ENCODE data around the gene COL9A3.

Gene COL9A3

GRCh38 chr20:62775206-62775605 is 41.6 kb upstream of the COL9A3 start:
- DNase-seq (ENCODE audit: extremely low read depth, low read depth): no peak
- H3K4me3 ChIP-seq (replicated peaks; ENCODE audit: low read depth, low read length): no peak overlapping the region
- TF ChIP-seq CTCF (IDR thresholded peaks at IDR 0.05; ENCODE audit: low read depth, low read length, missing control alignments): no peak

GRCh38 chr20:62776035-62776691 is 40.7 kb upstream of the COL9A3 start:
- DNase-seq (ENCODE audit: extremely low read depth, low read depth): no peak
- H3K4me3 ChIP-seq (replicated peaks; ENCODE audit: low read depth, low read length): no peak overlapping the region
- TF ChIP-seq CTCF (IDR thresholded peaks at IDR 0.05; ENCODE audit: low read depth, low read length, missing control alignments): no peak

- DNase-seq (ENCODE audit: extremely low read depth, low read depth): peak; percentile 36
- TF ChIP-seq CTCF (IDR thresholded peaks at IDR 0.05; ENCODE audit: low read depth, low read length, missing control alignments): no peak
- H3K4me3 ChIP-seq (replicated peaks; ENCODE audit: low read depth, low read length): no peak overlapping the region
These were observed 39.9 kb upstream of the COL9A3 start for GRCh38 chr20:62776692-62777527.

- no peak for TF ChIP-seq CTCF (IDR thresholded peaks at IDR 0.05; ENCODE audit: low read depth, low read length, missing control alignments)
- H3K4me3 ChIP-seq (replicated peaks; ENCODE audit: low read depth, low read length): no peak overlapping the region
- DNase-seq (ENCODE audit: extremely low read depth, low read depth): no peak
These were observed 39.4 kb upstream of the COL9A3 start for GRCh38 chr20:62777528-62777830.

GRCh38 chr20:62778058-62778457 is 38.8 kb upstream of the COL9A3 start:
- no peak overlapping the region for H3K4me3 ChIP-seq (replicated peaks; ENCODE audit: low read depth, low read length)
- TF ChIP-seq CTCF (IDR thresholded peaks at IDR 0.05; ENCODE audit: low read depth, low read length, missing control alignments): no peak
- no peak for DNase-seq (ENCODE audit: extremely low read depth, low read depth)

GRCh38 chr20:62778601-62779416 is 38.0 kb upstream of the COL9A3 start:
- DNase-seq (ENCODE audit: extremely low read depth, low read depth): no peak
- no peak overlapping the region for H3K4me3 ChIP-seq (replicated peaks; ENCODE audit: low read depth, low read length)
- no peak for TF ChIP-seq CTCF (IDR thresholded peaks at IDR 0.05; ENCODE audit: low read depth, low read length, missing control alignments)
